ENCODE results near the gene EEFSEC. TPM values are rescaled to one million over a fixed set of nuclear protein-coding genes. Genes with fewer than 3 reads are reported as not detected.

Gene EEFSEC
- polyA plus RNA-seq, 1 donor from 2014 or later = 4.6 TPM

DNA sequence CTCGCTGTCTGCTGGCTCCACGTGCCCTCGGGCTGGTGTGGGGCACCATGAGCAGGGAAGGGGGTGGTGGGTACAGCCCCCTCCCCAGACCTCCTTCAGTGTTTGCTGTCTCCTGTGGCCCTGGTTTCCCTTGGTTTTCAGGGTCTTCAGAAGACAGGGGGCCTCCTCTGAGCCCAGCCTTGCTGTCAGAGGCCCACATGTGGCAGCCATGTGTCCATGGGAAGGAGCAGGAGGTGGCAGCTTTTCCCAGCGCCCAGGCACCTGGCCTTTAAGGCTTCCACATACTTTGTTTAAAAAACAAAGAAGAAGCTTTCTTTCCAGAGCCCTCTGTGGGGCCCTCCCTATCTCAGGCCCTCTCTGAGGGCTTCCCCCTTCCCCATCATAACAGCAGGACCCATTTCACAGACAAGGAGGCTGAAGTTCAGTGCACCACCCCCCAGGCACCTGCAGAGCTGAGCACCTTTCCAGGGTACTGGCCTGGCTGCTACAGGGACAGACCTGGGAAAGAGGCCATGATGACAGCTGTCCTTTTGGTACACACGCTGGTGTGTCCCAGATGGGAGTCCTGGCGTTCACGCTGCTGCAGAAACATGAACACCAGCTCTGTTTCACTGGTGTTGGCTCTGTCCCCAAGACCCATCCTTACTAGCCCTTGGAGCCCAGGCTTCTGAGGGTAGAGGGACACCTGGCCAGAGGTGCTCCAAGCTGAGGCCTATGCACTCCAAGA is 239.7 kb downstream of the EEFSEC start:
- H3K9me2 ChIP-seq (ENCODE audit: insufficient read depth, low read length) = no peaks in the 10 kb centered on the region
- TF ChIP-seq POLR2AphosphoS5 (IDR thresholded peaks at IDR 0.05) (no peak), EP300 (conservative IDR thresholded peaks at IDR 0.05; ENCODE audit: poor library complexity, severe bottlenecking) (no peak), MXI1 (conservative IDR thresholded peaks at IDR 0.05; ENCODE audit: poor library complexity, severe bottlenecking) (no peak), RAD21 (conservative IDR thresholded peaks at IDR 0.05) (no peak), SMC3 (conservative IDR thresholded peaks at IDR 0.05; ENCODE audit: poor library complexity) (no peak), EZH2 (IDR thresholded peaks at IDR 0.05; ENCODE audit: borderline replicate concordance, insufficient read depth, low read length, poor library complexity, severe bottlenecking) (no peak), TAF1 (IDR thresholded peaks at IDR 0.05; ENCODE audit: low read depth) (no peak)
- TF ChIP-seq, protein P1, sequence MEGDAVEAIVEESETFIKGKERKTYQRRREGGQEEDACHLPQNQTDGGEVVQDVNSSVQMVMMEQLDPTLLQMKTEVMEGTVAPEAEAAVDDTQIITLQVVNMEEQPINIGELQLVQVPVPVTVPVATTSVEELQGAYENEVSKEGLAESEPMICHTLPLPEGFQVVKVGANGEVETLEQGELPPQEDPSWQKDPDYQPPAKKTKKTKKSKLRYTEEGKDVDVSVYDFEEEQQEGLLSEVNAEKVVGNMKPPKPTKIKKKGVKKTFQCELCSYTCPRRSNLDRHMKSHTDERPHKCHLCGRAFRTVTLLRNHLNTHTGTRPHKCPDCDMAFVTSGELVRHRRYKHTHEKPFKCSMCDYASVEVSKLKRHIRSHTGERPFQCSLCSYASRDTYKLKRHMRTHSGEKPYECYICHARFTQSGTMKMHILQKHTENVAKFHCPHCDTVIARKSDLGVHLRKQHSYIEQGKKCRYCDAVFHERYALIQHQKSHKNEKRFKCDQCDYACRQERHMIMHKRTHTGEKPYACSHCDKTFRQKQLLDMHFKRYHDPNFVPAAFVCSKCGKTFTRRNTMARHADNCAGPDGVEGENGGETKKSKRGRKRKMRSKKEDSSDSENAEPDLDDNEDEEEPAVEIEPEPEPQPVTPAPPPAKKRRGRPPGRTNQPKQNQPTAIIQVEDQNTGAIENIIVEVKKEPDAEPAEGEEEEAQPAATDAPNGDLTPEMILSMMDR (IDR thresholded peaks at IDR 0.05; ENCODE audit: poor library complexity, severe bottlenecking) = no peak
- TF ChIP-seq, protein P2, sequence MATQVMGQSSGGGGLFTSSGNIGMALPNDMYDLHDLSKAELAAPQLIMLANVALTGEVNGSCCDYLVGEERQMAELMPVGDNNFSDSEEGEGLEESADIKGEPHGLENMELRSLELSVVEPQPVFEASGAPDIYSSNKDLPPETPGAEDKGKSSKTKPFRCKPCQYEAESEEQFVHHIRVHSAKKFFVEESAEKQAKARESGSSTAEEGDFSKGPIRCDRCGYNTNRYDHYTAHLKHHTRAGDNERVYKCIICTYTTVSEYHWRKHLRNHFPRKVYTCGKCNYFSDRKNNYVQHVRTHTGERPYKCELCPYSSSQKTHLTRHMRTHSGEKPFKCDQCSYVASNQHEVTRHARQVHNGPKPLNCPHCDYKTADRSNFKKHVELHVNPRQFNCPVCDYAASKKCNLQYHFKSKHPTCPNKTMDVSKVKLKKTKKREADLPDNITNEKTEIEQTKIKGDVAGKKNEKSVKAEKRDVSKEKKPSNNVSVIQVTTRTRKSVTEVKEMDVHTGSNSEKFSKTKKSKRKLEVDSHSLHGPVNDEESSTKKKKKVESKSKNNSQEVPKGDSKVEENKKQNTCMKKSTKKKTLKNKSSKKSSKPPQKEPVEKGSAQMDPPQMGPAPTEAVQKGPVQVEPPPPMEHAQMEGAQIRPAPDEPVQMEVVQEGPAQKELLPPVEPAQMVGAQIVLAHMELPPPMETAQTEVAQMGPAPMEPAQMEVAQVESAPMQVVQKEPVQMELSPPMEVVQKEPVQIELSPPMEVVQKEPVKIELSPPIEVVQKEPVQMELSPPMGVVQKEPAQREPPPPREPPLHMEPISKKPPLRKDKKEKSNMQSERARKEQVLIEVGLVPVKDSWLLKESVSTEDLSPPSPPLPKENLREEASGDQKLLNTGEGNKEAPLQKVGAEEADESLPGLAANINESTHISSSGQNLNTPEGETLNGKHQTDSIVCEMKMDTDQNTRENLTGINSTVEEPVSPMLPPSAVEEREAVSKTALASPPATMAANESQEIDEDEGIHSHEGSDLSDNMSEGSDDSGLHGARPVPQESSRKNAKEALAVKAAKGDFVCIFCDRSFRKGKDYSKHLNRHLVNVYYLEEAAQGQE (IDR thresholded peaks at IDR 0.05; ENCODE audit: borderline replicate concordance) = no peak

DNA sequence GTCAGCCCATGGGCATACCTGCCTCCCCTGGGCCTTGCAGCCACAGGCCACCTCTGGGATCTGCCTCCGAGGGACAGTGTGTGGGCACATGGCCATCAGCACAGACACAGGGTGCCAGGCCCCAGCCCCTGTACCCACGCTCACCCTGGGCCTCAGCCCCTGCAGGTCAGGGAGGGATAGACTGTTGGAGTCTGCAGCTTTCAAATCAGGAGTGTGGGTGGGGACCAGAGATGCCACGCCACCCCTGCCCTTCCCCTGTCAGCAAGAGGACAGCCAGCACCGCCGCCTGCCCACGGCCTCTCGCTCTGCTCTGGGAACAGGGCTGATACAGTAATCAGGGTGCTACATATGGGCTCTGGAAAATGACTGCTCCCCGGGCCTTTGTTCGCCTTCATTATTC is 240.8 kb downstream of the EEFSEC start:
- Histone ChIP-seq H3K9me2 (ENCODE audit: insufficient read depth, low read length) (no peaks in the 10 kb centered on the region), H3K9ac (ENCODE audit: low read length) (no peak overlapping the region), H2AFZ (ENCODE audit: low read depth, low read length) (no peak overlapping the region), H3K36me3 (ENCODE audit: insufficient read depth, low read length) (no peaks in the 10 kb centered on the region), H3K9me3 (ENCODE audit: low read length) (no peaks in the 10 kb centered on the region), H3K4me2 (ENCODE audit: low read length) (no peak overlapping the region), H3F3A (ENCODE audit: insufficient read depth, low read length, poor library complexity, severe bottlenecking) (no peaks in the 10 kb centered on the region), H3K79me2 (replicated peaks; ENCODE audit: insufficient read depth, low read length) (no peaks in the 10 kb centered on the region), H3K4me3 (ENCODE audit: low read length) (no peak overlapping the region), H3K27ac (ENCODE audit: low read length) (no peak overlapping the region), H3K27me3 (ENCODE audit: insufficient read depth, low read depth, low read length) (no peaks in the 10 kb centered on the region), H4K20me1 (ENCODE audit: insufficient read depth) (no peaks in the 10 kb centered on the region)
- TF ChIP-seq EZH2 (IDR thresholded peaks at IDR 0.05; ENCODE audit: borderline replicate concordance, insufficient read depth, low read length, poor library complexity, severe bottlenecking) = no peak
- no peak for TF ChIP-seq POLR2AphosphoS5 (IDR thresholded peaks at IDR 0.05)
- TF ChIP-seq, protein P1 (IDR thresholded peaks at IDR 0.05; ENCODE audit: poor library complexity, severe bottlenecking) = no peak
- no peak for TF ChIP-seq EP300 (conservative IDR thresholded peaks at IDR 0.05; ENCODE audit: poor library complexity, severe bottlenecking)
- TF ChIP-seq SMC3 (conservative IDR thresholded peaks at IDR 0.05; ENCODE audit: poor library complexity) = no peak
- TF ChIP-seq RAD21 (conservative IDR thresholded peaks at IDR 0.05) = no peak
- no peak for TF ChIP-seq TAF1 (IDR thresholded peaks at IDR 0.05; ENCODE audit: low read depth)
- TF ChIP-seq, protein P2 (IDR thresholded peaks at IDR 0.05; ENCODE audit: borderline replicate concordance) = no peak
- TF ChIP-seq MXI1 (conservative IDR thresholded peaks at IDR 0.05; ENCODE audit: poor library complexity, severe bottlenecking) = no peak

More for the DNA sequence above, 239.7 kb downstream of the EEFSEC start:
- H3K4me2 ChIP-seq (ENCODE audit: low read length) = no peak overlapping the region
- H3K4me3 ChIP-seq (ENCODE audit: low read length) = no peak overlapping the region
- H3K79me2 ChIP-seq (replicated peaks; ENCODE audit: insufficient read depth, low read length) = no peaks in the 10 kb centered on the region
- no peaks in the 10 kb centered on the region for H3F3A ChIP-seq (ENCODE audit: insufficient read depth, low read length, poor library complexity, severe bottlenecking)
- H3K9ac ChIP-seq (ENCODE audit: low read length) = no peak overlapping the region
- H3K36me3 ChIP-seq (ENCODE audit: insufficient read depth, low read length) = no peaks in the 10 kb centered on the region
- no peak overlapping the region for H3K27ac ChIP-seq (ENCODE audit: low read length)
- no peaks in the 10 kb centered on the region for H3K9me3 ChIP-seq (ENCODE audit: low read length)
- H2AFZ ChIP-seq (ENCODE audit: low read depth, low read length) = no peak overlapping the region
- no peaks in the 10 kb centered on the region for H3K27me3 ChIP-seq (ENCODE audit: insufficient read depth, low read depth, low read length)
- no peaks in the 10 kb centered on the region for H4K20me1 ChIP-seq (ENCODE audit: insufficient read depth)

Data from neural cell (in vitro differentiated cells).